Gastrocnemius medialis (tissue), 4 donors: ENCODE measurements around the gene FXYD4.

ENCODE experiments used
- CTCF ChIP-seq, 5 experiments: fragments of 450-650 bp in 3 of 5; fragments of 200-600 bp in 2 of 5; sonication (generic) in 2 of 5; IDR thresholded peaks in 4 of 5; conservative IDR thresholded peaks in 1 of 5; 1 replicate in 4 of 5; 2 replicates in 1 of 5; pipeline ENCODE4 v1.5.1; 2016 to 2019; ENCODE audit warnings: antibody characterized with exemption in 5 of 5, mild to moderate bottlenecking in 3 of 5, moderate library complexity in 3 of 5
- POLR2A ChIP-seq, 2 donors: fragments of 450-650 bp; IDR thresholded peaks; one replicate each; pipeline ENCODE4 v1.6.1; 2017; ENCODE audit warnings: antibody characterized with exemption in 2 of 2, mild to moderate bottlenecking in 2 of 2, moderate library complexity in 2 of 2

- TF ChIP-seq CTCF (IDR thresholded peaks at IDR 0.05 in 4 of 5, conservative IDR thresholded peaks at IDR 0.05 in 1 of 5) (no peak), POLR2A (IDR thresholded peaks at IDR 0.05) (no peak)
Measured at GRCh38 chr10:43391496-43391895, 20.1 kb downstream of the FXYD4 start.
